Liver (tissue), 3 donors: ENCODE measurements around the gene RAP2C.

ENCODE experiments used
- EGR1 ChIP-seq, 2 donors: IDR thresholded peaks; 2 replicates each; pipeline ENCODE4 v1.6.1; 2016 to 2018; ENCODE audit warnings: antibody characterized with exemption in 2 of 2, low read depth in 2 of 2
- FOXA1 ChIP-seq: IDR thresholded peaks from 2 replicates; pipeline ENCODE4 v1.6.1; 2016; ENCODE audit warnings: antibody characterized with exemption
- GABPA ChIP-seq, 2 donors: IDR thresholded peaks in 1 of 2; conservative IDR thresholded peaks in 1 of 2; 2 replicates each; pipeline ENCODE4 v1.6.1; 2016; ENCODE audit warnings: antibody characterized with exemption in 2 of 2, mild to moderate bottlenecking in 1 of 2, moderate library complexity in 1 of 2
- HNF4A ChIP-seq, 2 donors: conservative IDR thresholded peaks; 2 replicates each; pipeline ENCODE4 v1.6.1; 2016; ENCODE audit warnings: antibody characterized with exemption in 2 of 2, mild to moderate bottlenecking in 2 of 2
- JUND ChIP-seq, 2 donors: IDR thresholded peaks; 2 replicates each; pipeline ENCODE4 v1.6.1; 2016; ENCODE audit warnings: antibody characterized with exemption in 2 of 2
- RAD21 ChIP-seq, 2 donors: IDR thresholded peaks; 2 replicates each; pipeline ENCODE4 v1.6.1; 2016; ENCODE audit warnings: antibody characterized with exemption in 2 of 2, mild to moderate bottlenecking in 2 of 2
- REST ChIP-seq: IDR thresholded peaks from 2 replicates; pipeline ENCODE4 v1.6.1; 2016; ENCODE audit warnings: antibody characterized with exemption, mild to moderate bottlenecking
- RXRA ChIP-seq, 2 donors: IDR thresholded peaks; 2 replicates each; pipeline ENCODE4 v1.6.1; 2017 to 2018; ENCODE audit warnings: antibody characterized with exemption in 2 of 2, mild to moderate bottlenecking in 1 of 2
- TAF1 ChIP-seq: conservative IDR thresholded peaks from 2 replicates; pipeline ENCODE4 v1.6.1; 2016; ENCODE audit warnings: antibody characterized with exemption, mild to moderate bottlenecking
- YY1 ChIP-seq: IDR thresholded peaks from 2 replicates; pipeline ENCODE4 v1.6.1; 2016; ENCODE audit warnings: antibody characterized with exemption, mild to moderate bottlenecking
- TF ChIP-seq, protein P1 (sequence below): fragments of 150-350 bp; IDR thresholded peaks from 2 replicates; pipeline ENCODE4 v1.5.1; 2017; ENCODE audit warnings: improper control_type of control experiment, low read depth, low read length; ENCODE audit not compliant: missing input control
- TF ChIP-seq, protein P2 (sequence below): IDR thresholded peaks from 2 replicates; pipeline ENCODE4 v1.6.1; 2016; ENCODE audit warnings: antibody characterized with exemption
- TF ChIP-seq, protein P3 (sequence below): IDR thresholded peaks from 2 replicates; pipeline ENCODE4 v1.6.1; 2016; ENCODE audit warnings: antibody characterized with exemption
- TF ChIP-seq, protein P4 (sequence below): IDR thresholded peaks from 2 replicates; pipeline ENCODE4 v1.6.1; 2016; ENCODE audit warnings: antibody characterized with exemption
- donor health status: healthy.
- donor health status: healthy.

DNA sequence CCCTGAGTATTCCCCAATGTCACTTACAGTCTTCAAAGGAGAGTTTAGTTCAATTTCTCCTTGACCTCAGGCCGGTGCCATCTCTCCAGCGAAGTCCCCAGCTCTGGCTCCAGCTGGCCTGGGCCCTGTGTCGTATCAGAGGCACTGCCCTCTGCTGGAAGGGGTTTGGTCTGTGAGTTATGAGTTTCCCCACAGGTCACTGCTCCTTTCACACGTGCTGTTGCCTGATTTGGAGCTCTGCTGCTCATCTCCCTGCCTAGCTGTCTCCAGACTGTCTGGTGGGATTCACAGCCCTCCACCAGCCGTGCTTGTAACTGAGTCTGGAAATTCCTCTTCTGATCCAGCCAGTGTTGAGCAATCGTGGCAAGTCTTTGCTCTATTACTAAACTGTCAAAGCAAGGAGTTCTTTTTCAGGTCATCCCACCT is at the start of gene RAP2C:
- TF ChIP-seq JUND (IDR thresholded peaks at IDR 0.05) (no peak), EGR1 (IDR thresholded peaks at IDR 0.05; ENCODE audit: low read depth in 2 of 2) (no peak), YY1 (peak; percentile 42), RAD21 (IDR thresholded peaks at IDR 0.05) (peak; percentile 70 to 82), FOXA1 (no peak), GABPA (IDR thresholded peaks at IDR 0.05 in 1 of 2, conservative IDR thresholded peaks at IDR 0.05 in 1 of 2) (no peak), REST (peak; percentile 27), RXRA (IDR thresholded peaks at IDR 0.05) (peak; percentile 69 to 81), HNF4A (conservative IDR thresholded peaks at IDR 0.05) (peak; percentile 18 to 33), TAF1 (peak; percentile 96)
- TF ChIP-seq, protein P1, sequence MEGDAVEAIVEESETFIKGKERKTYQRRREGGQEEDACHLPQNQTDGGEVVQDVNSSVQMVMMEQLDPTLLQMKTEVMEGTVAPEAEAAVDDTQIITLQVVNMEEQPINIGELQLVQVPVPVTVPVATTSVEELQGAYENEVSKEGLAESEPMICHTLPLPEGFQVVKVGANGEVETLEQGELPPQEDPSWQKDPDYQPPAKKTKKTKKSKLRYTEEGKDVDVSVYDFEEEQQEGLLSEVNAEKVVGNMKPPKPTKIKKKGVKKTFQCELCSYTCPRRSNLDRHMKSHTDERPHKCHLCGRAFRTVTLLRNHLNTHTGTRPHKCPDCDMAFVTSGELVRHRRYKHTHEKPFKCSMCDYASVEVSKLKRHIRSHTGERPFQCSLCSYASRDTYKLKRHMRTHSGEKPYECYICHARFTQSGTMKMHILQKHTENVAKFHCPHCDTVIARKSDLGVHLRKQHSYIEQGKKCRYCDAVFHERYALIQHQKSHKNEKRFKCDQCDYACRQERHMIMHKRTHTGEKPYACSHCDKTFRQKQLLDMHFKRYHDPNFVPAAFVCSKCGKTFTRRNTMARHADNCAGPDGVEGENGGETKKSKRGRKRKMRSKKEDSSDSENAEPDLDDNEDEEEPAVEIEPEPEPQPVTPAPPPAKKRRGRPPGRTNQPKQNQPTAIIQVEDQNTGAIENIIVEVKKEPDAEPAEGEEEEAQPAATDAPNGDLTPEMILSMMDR = peak; percentile 58
- TF ChIP-seq, protein P2, sequence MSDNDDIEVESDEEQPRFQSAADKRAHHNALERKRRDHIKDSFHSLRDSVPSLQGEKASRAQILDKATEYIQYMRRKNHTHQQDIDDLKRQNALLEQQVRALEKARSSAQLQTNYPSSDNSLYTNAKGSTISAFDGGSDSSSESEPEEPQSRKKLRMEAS = peak; percentile 22
- TF ChIP-seq, protein P3, sequence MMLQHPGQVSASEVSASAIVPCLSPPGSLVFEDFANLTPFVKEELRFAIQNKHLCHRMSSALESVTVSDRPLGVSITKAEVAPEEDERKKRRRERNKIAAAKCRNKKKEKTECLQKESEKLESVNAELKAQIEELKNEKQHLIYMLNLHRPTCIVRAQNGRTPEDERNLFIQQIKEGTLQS = no peak
- TF ChIP-seq, protein P4, sequence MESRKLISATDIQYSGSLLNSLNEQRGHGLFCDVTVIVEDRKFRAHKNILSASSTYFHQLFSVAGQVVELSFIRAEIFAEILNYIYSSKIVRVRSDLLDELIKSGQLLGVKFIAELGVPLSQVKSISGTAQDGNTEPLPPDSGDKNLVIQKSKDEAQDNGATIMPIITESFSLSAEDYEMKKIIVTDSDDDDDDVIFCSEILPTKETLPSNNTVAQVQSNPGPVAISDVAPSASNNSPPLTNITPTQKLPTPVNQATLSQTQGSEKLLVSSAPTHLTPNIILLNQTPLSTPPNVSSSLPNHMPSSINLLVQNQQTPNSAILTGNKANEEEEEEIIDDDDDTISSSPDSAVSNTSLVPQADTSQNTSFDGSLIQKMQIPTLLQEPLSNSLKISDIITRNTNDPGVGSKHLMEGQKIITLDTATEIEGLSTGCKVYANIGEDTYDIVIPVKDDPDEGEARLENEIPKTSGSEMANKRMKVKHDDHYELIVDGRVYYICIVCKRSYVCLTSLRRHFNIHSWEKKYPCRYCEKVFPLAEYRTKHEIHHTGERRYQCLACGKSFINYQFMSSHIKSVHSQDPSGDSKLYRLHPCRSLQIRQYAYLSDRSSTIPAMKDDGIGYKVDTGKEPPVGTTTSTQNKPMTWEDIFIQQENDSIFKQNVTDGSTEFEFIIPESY = no peak
